Mammary epithelial cell (primary cell): Measurements from ENCODE around the gene SDHD.

Experiments used
- CTCF ChIP-seq, 2 donors: IDR thresholded peaks in 1 of 2; conservative IDR thresholded peaks in 1 of 2; 2 replicates each; pipeline ENCODE4 v1.5.1; 2011 to 2012; ENCODE audit warnings: inconsistent platforms in 2 of 2, low read length in 2 of 2, mild to moderate bottlenecking in 2 of 2, control low read depth in 1 of 2, low read depth in 1 of 2; ENCODE audit not compliant: insufficient read depth in 1 of 2; ENCODE audit errors: extremely low read depth in 1 of 2
- EZH2 ChIP-seq: IDR thresholded peaks from 2 replicates; pipeline ENCODE4 v1.6.1; 2012; ENCODE audit warnings: low read length, inconsistent platforms, borderline replicate concordance

GRCh38 chr11:112082729-112083128, 3.9 kb upstream of the SDHD start:
- TF ChIP-seq CTCF (conservative IDR thresholded peaks at IDR 0.05 in 1 of 2, IDR thresholded peaks at IDR 0.05 in 1 of 2; ENCODE audit: extremely low read depth in 1 of 2, insufficient read depth in 1 of 2, low read depth in 1 of 2, low read length in 2 of 2): no peak
- TF ChIP-seq EZH2: no peak
